ENCODE results near the gene UBA1.
"Not testable (repeated sequence)": the region's sequence is repeated elsewhere in the genome, so short reads cannot be mapped to it uniquely, and the experiment has no call there.

UBA1 gene

DNA sequence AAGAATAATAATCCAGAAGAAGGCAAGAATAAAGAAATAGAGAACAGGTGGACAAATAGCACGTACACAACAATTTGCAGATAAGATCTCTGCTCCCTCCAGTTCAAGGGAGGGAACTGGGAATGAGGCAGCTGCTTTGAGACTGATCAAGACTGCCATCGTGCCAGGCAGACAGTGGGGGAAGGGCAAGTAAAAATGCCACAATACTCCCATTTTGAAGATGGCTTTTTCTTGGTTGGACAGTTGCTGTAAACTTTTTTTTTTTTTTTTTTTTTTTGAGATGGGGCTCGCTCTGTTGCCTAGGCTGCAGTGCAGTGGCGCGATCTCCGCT is 56.4 kb downstream of the UBA1 start:
- no peak overlapping the region for H3K4me3 ChIP-seq (replicated peaks; ENCODE audit: low read depth, low read length)
- TF ChIP-seq, protein P1, sequence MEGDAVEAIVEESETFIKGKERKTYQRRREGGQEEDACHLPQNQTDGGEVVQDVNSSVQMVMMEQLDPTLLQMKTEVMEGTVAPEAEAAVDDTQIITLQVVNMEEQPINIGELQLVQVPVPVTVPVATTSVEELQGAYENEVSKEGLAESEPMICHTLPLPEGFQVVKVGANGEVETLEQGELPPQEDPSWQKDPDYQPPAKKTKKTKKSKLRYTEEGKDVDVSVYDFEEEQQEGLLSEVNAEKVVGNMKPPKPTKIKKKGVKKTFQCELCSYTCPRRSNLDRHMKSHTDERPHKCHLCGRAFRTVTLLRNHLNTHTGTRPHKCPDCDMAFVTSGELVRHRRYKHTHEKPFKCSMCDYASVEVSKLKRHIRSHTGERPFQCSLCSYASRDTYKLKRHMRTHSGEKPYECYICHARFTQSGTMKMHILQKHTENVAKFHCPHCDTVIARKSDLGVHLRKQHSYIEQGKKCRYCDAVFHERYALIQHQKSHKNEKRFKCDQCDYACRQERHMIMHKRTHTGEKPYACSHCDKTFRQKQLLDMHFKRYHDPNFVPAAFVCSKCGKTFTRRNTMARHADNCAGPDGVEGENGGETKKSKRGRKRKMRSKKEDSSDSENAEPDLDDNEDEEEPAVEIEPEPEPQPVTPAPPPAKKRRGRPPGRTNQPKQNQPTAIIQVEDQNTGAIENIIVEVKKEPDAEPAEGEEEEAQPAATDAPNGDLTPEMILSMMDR (IDR thresholded peaks at IDR 0.05; ENCODE audit: low read length, missing control alignments), result no peak
- no peak for DNase-seq (ENCODE audit: low read depth)

DNA sequence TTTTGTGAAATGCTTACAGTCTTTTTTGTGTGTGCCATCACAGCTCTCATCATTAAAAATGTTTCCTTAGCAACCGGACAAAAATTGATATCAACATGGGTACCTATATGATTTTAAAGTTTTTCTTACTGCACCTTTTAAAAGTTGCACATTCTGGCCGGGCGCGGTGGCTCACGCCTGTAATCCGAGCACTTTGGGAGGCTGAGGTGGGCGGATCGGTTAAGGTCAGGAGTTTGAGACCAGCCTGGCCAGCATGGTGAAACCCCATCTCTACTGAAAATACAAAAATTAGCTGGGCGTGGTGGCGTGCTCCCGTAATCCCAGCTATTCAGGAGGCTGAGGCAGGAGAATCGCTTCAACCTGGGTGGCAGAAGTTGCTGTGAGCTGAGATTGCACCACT is 64.0 kb downstream of the UBA1 start:
- not testable (repeated sequence) for DNase-seq (ENCODE audit: low read depth); H3K4me3 ChIP-seq (replicated peaks; ENCODE audit: low read depth, low read length)

Data from fibroblast of pulmonary artery (primary cell).